Stomach (tissue), 9 donors: ENCODE data around the gene NLGN1. TPM values are rescaled to one million over a fixed set of nuclear protein-coding genes. Genes with fewer than 3 reads are reported as not detected.

Source experiments
- DNase-seq, 2 donors: peaks; one replicate each; pipeline versions ENCODE4 v3.0.0 to v3.0.0-alpha.2; 2013 to 2019
- H3K27ac ChIP-seq, 5 donors: fragments of 200-600 bp in 4 of 5; sonication (generic) in 4 of 5; one replicate each; pipeline ENCODE4 v1.5.1; 2013 to 2019; ENCODE audit warnings: mild to moderate bottlenecking in 1 of 5, moderate library complexity in 1 of 5
- H3K27me3 ChIP-seq, 3 donors: fragments of 200-600 bp; sonication (generic); one replicate each; pipeline ENCODE4 v1.5.1; 2017 to 2019; ENCODE audit warnings: mixed run types in 1 of 3
- H3K36me3 ChIP-seq, 4 donors: fragments of 200-600 bp; sonication (generic); 1 replicate in 3 of 4; 2 replicates in 1 of 4; pipeline ENCODE4 v1.5.1; 2016 to 2019
- H3K4me1 ChIP-seq, 4 donors: fragments of 200-600 bp; sonication (generic); one replicate each; pipeline ENCODE4 v1.5.1; 2016 to 2019
- H3K4me3 ChIP-seq, 4 donors: fragments of 200-600 bp; sonication (generic) in 3 of 4; one replicate each; pipeline ENCODE4 v1.5.1; 2016 to 2019; ENCODE audit warnings: mild to moderate bottlenecking in 1 of 4
- H3K9me3 ChIP-seq, 4 donors: fragments of 200-600 bp; sonication (generic); one replicate each; pipeline ENCODE4 v1.5.1; 2016 to 2019
- CTCF ChIP-seq, 7 experiments: fragments of 450-650 bp in 4 of 7; fragments of 200-600 bp in 3 of 7; sonication (generic) in 3 of 7; IDR thresholded peaks; one replicate each; pipeline ENCODE4 v1.5.1; 2016 to 2019; ENCODE audit warnings: antibody characterized with exemption in 7 of 7, control low read depth in 2 of 7, mild to moderate bottlenecking in 1 of 7
- EP300 ChIP-seq: sonication (generic); formaldehyde crosslinking; IDR thresholded peaks from one replicate; pipeline ENCODE4 v1.6.1; 2017; ENCODE audit warnings: antibody characterized with exemption
- POLR2A ChIP-seq, 4 donors: fragments of 450-650 bp; IDR thresholded peaks; one replicate each; pipeline ENCODE4 v1.6.1; 2016; ENCODE audit warnings: antibody characterized with exemption in 4 of 4, control low read depth in 2 of 4, mild to moderate bottlenecking in 1 of 4, moderate library complexity in 1 of 4
- POLR2AphosphoS5 ChIP-seq, 3 donors: sonication (generic); formaldehyde crosslinking; IDR thresholded peaks; one replicate each; pipeline ENCODE4 v1.6.1; 2016; ENCODE audit warnings: antibody characterized with exemption in 3 of 3
- WGBS, 5 donors: extraction: QIAGEN DNeasy Blood & Tissue Kit in 3 of 5; methylation state at CpG; one replicate each; pipeline versions ENCODE4 v1.1.5 to v1.1.7; 2013 to 2018; 5-methylcytosine and 5-hydroxymethylcytosine counted together
- intact Hi-C: fragments of 100-400 bp; cut with DNase I; formaldehyde crosslinking; loops from one replicate; pipeline ENCODE4 v1.15.1; 2023; ENCODE audit warnings: low total_unique reads
- polyA plus RNA-seq, 3 donors: library from polyadenylated mRNA; stranded (reverse); fragments of 200-250 nt; gene quantifications; one replicate each; pipeline ENCODE4 v1.2.3, GENCODE V29; 2013
- total RNA-seq, 5 donors: library from RNA; depleted of rRNA; stranded (reverse); fragments of >200 nt; gene quantifications; one replicate each; pipeline versions ENCODE4 v1.1.0 to v1.2.3, GENCODE V29; 2014 to 2016
- donor health status: healthy with polysubstance abuse.
- donor health status: Bipolar disorder and iron deficiency.
- donor health status: healthy.

NLGN1 gene
- total and polyA plus RNA-seq, 8 donors: 0.15 to 45.2 (median 4.8) TPM; not detected in 1

GRCh38 chr3:173976281-173976680 is 578.7 kb downstream of the NLGN1 start:
- no peaks in the 10 kb centered on the region for H3K36me3 ChIP-seq
- no peak overlapping the region for H3K4me3 ChIP-seq
- H3K4me1 ChIP-seq: no peaks in the 10 kb centered on the region
- no peaks in the 10 kb centered on the region for H3K27me3 ChIP-seq
- H3K27ac ChIP-seq: no peak overlapping the region
- intact Hi-C loops: no loop called here
- TF ChIP-seq POLR2AphosphoS5 (IDR thresholded peaks at IDR 0.05) (no peak), POLR2A (IDR thresholded peaks at IDR 0.05) (no peak), EP300 (no peak), CTCF (IDR thresholded peaks at IDR 0.05) (no peak)
- WGBS, 5 donors: 86 to 100% (median 90%) methylated on average over 1 of the region's 1 CpG
- DNase-seq: no peak
- H3K9me3 ChIP-seq: no peaks in the 10 kb centered on the region

- intact Hi-C loops: no loop called here
- Histone ChIP-seq H3K27ac (no peak overlapping the region), H3K9me3 (no peaks in the 10 kb centered on the region), H3K4me3 (no peak overlapping the region), H3K27me3 (no peaks in the 10 kb centered on the region), H3K36me3 (no peaks in the 10 kb centered on the region), H3K4me1 (no peaks in the 10 kb centered on the region)
- DNase-seq: no peak
- TF ChIP-seq POLR2A (IDR thresholded peaks at IDR 0.05) (no peak), POLR2AphosphoS5 (IDR thresholded peaks at IDR 0.05) (no peak), EP300 (no peak), CTCF (IDR thresholded peaks at IDR 0.05) (no peak)
- WGBS, 5 donors: 44 to 61% (median 52%) methylated on average over 2 of the region's 2 CpGs
These were observed 580.2 kb downstream of the NLGN1 start for GRCh38 chr3:173977747-173978146.

GRCh38 chr3:173983343-173983742 is 585.8 kb downstream of the NLGN1 start:
- TF ChIP-seq POLR2A (IDR thresholded peaks at IDR 0.05) (no peak), CTCF (IDR thresholded peaks at IDR 0.05) (no peak), POLR2AphosphoS5 (IDR thresholded peaks at IDR 0.05) (no peak), EP300 (no peak)
- no peaks in the 10 kb centered on the region for H3K4me1 ChIP-seq
- H3K36me3 ChIP-seq: no peaks in the 10 kb centered on the region
- no peak overlapping the region for H3K27ac ChIP-seq
- H3K27me3 ChIP-seq: no peaks in the 10 kb centered on the region
- intact Hi-C loops: no loop called here
- 71 to 84% (median 78%) methylated on average over 2 of the region's 2 CpGs for WGBS, 5 donors
- no peaks in the 10 kb centered on the region for H3K9me3 ChIP-seq
- DNase-seq: no peak
- H3K4me3 ChIP-seq: no peak overlapping the region

- H3K27me3 ChIP-seq: no peaks in the 10 kb centered on the region
- intact Hi-C loops: no loop called here
- H3K9me3 ChIP-seq: no peaks in the 10 kb centered on the region
- TF ChIP-seq POLR2A (IDR thresholded peaks at IDR 0.05): no peak
- no peak for TF ChIP-seq EP300
- no peak for TF ChIP-seq CTCF (IDR thresholded peaks at IDR 0.05)
- no peak for TF ChIP-seq POLR2AphosphoS5 (IDR thresholded peaks at IDR 0.05)
- no peaks in the 10 kb centered on the region for H3K36me3 ChIP-seq
- no peak for DNase-seq
- no peaks in the 10 kb centered on the region for H3K4me1 ChIP-seq
- no peak overlapping the region for H3K27ac ChIP-seq
- no peak overlapping the region for H3K4me3 ChIP-seq
These were observed 589.4 kb downstream of the NLGN1 start for GRCh38 chr3:173986861-173987410.
